GM19397 (cell line): Measurements from ENCODE around the gene CASP9.
"Not testable (repeated sequence)": the region's sequence is repeated elsewhere in the genome, so short reads cannot be mapped to it uniquely, and the experiment has no call there.

Experiments used
- ATAC-seq: cut with Tn5 transposase; IDR thresholded peaks from one replicate; pipeline ENCODE4 v1.9.1; 2021; ENCODE audit warnings: mild to moderate bottlenecking, moderate library complexity; ENCODE audit not compliant: unreplicated experiment

CASP9 gene

DNA sequence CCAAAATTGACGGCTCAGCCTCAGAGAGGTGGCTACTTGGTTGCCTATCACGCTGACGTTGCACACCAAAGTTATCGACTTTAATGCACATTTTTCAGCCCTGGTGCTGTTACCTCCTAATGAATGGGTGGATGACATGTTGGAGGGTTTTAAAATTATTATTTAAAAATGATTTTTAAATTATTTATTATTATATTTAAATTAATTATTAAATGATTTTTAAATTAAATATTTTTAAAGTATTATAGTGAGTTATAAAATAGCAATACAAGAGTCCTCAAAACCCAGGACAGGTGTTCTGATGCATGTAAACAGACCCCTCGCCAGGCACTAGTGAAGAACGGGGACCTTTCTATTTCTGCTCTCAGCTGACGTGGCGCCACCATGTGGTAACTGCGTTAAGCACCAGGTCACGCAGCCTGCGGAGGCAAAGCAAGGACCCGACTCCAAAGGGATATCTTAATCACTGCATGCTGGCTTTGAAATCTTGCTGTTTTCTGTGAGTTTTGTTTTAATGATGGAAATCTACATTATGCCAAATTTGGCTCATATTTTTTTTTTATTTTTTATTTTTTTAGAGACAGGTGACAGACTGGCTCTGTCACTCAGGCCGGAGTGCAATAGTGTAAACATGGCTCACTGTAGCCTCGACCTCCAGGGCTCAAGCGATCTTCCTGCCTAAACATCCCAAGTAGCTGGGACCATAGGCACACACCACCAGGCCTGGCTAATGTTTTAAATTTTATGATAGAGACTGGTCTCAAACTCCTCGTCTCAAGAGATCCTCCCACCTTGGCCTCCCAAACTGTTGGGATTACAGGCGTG is 22.6 kb downstream of the CASP9 start:
- ATAC-seq = no peak

DNA sequence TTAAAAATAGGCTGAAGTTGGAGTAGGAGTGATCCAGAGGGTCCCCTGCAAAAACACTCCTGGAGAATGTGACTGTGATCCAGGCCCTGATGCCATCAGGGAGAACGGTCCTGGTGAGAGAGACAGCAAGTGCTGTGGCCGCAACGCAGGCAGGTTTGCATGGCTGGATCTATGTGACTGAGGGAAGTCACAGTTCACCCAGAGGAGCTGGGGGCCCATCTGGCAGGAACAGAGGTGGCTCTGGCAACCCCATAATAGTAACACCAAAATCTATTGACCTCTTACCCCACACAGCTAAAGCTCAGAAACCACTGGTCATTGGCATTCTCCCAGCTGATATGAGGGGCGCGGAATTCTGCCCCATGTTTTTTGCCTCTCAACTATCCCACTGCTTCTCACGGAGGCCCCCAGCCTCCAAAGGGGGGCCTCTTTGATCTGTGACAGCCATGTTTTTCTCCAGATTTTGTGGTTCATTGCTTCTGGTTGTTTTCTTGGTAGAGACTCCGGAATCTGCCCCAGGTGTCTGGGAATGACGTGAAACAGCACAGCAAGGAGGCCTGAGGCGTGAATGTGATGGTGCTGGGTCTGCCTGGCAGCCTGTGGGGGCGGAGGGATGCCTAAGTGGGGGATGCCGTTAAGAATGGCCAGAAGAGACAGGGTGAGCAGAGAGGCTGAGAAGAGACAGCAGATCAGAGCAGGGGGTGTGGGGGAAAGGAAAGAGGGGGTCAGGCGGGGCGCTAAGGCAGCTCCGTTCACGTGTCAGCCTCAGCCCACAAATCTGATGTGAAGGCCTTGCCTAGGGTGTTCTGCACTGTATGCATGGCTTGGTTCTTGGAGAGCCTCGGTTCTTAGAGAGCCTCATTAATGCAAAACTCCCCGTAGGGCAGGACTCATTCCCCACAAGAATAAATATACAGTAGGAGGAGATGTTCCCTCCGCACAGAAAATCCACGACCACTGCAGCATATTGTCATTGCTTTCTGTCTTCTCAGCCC is 23.5 kb downstream of the CASP9 start:
- ATAC-seq = no peak

DNA sequence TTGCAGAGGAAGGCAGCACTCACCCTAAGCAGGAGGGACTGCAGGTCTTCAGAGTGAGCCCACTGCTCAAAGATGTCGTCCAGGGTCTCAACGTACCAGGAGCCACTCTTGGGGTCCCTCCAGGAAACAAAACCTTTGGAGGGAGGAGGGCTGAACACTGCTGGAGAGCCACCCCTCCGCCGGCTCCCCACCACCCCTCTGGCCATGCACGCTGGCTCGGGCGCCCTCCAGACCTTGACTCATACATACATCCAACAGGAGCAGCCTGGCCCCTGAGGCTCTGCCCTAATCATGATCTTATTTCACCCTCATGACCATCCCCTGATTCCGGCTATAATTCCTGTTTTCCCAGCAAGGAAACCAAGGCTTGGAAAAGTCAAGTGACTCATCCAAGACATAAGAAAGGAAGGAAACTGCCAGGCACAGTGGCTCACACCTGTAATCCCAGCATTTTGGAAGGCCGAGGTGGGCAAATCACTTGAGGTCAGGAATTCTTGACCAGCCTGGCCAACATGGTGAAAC is 30.1 kb downstream of the CASP9 start:
- ATAC-seq = no peak

DNA sequence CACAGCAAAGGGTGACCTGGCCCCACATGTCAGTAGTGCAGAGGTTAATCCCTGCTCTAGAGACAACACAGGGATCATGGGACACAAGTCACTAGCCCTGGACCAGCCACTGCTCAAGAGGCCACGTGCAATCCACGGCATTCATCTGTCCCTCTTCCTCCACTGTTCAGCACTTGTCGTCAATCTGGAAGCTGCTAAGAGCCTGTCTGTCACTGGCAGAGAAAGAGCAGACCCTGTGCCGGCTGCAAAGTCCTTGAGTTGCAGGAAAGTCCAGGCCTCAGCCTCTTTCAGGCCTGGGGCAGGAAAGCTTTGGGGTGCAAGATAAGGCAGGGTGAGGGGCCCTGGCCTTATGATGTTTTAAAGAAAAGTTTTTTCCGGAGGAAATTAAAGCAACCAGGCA is 31.4 kb downstream of the CASP9 start:
- ATAC-seq = no peak

DNA sequence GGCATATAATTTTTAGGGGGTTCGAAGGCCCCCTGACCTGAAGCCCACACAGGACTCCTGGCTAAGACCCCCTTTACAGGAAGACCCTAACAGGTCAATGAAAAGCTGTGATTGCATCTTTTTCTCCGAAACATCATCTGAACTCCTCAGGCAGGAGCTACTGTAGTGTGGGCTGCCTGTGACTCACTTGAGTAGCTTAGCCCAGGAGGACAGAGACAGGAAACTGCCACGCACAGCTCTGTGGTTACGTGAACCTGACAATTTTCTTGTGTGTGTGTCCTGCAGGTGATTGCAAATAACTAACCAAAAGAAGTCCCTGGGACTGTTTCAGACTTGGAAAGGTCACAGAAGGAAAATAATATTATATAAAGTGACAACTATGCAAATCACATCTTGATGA is 33.0 kb downstream of the CASP9 start:
- ATAC-seq = not testable (repeated sequence)

DNA sequence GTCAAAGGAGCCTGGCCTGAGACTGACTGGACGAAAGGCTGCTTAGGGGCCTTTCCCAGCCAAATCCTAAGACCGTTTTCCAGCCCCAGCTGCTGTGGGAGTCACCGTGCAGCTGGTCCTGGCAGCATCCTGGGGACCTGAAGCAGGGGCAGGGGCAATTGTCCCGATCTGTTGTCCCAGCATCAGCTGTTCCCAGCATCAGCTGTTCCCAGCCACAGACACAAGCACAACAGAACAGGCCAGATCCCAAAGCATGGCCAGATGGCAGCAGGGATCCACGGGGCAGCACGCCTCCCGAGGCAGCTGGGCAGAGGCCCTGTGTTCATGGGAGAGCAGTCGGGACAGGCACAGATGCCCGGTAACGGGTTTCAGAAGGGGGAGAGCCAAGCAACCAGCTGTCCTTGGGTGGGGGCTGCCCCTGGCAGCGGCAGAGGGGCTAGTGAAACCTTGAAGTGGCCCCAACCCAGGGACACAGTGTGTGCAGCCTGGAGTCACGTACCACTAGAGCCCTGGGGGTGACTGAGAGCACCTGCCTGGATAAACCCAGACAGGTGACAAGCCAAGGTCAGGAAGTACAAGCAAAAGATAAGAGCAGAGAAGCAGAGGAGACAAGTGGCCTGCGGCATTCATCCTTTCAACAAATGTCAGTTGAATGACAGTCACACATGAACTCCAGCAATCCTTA is 34.8 kb downstream of the CASP9 start:
- no peak for ATAC-seq

DNA sequence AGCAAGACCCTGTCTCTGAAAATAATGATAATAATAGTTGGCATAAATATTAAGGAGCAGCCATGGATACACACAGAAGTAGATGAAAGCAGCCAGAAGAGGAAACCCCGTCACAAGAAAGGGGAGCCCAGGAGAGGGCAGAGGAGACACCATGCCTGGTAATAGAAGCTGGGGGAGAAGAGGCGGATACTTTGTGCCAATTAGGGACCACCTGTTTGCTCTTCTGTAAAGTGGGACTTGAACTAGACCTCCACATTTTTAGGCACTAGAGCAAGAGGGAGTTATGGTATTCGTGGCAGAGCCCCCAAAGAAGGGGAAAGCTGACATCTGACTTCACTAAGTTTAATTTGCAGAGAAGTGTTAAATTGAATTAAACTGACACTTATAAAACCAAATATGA is 35.6 kb downstream of the CASP9 start:
- no peak for ATAC-seq

DNA sequence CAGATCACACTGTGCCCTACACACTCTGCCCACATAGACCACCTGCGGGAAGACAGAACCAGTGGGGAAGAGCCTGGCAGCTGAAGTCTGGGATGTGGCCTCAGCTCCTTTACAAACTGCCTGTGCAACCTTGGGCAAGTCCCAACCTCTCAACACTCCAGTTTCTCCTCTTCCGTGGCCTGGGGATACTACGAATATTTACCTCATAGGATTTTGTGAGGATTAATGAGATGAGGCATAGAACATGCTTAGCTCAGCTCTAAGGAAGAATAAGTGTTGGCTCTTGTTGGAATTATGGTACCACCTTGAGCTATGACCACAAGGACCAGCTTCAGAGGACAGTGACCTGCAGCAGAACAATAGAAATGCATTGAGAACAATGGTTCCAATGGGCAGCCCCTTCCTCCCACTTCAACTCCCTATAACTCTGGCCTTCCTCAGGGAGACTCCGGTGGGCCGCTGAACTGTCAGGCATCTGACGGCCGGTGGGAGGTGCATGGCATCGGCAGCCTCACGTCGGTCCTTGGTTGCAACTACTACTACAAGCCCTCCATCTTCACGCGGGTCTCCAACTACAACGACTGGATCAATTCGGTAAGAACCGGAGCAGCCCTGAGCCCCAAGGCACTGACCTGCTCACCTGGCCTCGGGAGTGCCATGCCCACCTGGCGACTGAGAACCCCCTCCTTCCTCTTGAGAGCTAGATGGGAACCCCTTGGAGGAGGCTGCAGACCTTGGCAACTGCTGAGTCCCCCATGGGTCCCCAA is 37.0 kb downstream of the CASP9 start:
- ATAC-seq = not testable (repeated sequence)

DNA sequence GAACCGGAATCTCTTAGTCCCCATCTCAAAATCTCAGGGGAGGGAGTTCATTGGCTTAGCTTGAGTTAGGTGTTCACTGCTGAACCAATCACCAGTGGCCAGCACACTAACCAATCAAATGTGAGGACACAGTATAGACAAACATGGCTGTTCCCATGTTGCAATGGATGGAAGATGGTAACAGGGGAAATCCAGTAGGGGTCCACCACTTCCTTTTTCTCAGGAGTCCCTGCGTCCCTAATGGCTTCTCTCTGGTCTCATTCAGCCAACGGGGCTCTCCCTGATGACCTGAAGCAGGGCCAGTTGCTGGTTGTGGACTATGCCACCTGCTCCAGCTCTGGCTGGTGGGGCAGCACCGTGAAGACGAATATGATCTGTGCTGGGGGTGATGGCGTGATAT is 38.4 kb downstream of the CASP9 start:
- ATAC-seq = no peak

DNA sequence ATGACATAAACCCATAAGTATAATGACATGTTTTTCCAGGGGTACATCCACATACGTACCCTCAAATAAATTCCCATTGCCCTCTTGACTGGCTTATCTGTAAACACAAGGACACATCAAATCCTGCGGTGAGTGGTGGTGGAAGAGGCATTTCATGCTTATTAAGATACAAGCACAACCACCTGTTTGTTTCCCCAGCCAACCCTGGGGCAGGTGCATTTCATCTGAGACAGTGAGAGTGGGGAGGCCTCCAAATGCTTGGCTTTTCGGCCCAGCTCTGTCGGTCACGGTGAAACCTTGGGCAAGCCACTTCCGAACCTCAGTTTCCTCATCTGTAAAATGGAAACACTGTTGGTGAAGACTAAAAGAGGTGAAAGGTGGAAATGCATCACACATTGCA is 39.6 kb downstream of the CASP9 start:
- ATAC-seq = not testable (repeated sequence)

DNA sequence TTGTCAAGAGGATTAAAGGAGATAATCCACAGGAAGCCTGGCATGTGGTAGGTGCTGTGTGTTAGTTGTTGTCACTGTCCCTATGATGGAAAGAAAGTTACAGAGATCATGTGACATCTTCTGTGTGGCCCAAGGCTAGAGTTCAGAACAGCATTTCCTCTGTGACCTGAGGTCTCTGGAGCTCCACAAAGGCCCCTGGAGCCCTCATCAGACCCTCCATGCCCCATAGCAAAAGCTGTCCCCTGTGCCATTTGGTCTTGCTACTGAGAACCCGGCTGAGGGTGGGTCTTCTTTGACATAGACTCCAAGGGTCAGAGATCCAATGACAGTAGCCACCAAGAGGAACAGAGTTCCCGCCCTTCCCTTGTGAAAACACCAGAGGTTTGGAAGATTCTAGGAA is 40.0 kb downstream of the CASP9 start:
- ATAC-seq = no peak

DNA sequence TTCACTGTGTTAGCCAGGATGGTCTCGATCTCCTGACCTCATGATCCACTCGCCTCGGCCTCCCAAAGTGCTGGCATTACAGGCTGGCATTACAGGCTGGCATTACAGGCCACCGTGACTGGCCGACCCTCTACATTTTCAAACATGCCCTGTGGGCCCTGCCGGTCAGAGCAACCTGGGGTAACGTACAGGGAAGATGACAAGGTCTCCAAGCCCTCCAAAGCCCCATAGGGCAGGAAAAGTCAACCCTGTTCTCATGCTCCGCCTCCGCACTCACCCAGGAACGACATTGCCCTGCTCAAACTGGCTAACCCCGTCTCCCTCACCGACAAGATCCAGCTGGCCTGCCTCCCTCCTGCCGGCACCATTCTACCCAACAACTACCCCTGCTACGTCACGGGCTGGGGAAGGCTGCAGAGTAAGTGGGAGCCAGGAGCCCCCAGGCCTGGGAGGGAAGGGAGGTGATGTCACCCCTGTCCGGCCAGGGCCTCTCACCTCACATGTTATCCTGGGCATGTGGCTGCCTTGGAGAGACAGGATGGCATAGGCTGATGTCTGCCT is 41.0 kb downstream of the CASP9 start:
- ATAC-seq = not testable (repeated sequence)

DNA sequence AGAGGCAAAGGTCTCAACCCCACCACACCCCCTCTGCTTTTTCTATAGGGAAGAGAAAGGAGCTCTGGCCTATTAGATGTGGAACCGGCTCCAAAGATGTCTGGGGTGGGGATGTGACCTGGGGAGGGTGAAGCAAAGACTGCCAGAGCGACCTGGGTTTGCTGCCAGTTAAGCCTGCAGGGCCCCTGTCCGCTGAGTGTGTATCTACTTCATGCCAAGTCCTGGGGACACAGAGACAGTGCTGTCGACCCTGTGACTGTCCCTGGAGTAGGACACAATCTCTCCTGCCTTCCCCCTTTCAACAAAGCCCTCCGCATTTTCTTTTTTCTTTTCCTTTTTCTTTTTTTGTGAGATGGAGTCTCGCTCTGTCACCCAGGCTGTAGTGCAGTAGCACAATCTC is 41.6 kb downstream of the CASP9 start:
- not testable (repeated sequence) for ATAC-seq

DNA sequence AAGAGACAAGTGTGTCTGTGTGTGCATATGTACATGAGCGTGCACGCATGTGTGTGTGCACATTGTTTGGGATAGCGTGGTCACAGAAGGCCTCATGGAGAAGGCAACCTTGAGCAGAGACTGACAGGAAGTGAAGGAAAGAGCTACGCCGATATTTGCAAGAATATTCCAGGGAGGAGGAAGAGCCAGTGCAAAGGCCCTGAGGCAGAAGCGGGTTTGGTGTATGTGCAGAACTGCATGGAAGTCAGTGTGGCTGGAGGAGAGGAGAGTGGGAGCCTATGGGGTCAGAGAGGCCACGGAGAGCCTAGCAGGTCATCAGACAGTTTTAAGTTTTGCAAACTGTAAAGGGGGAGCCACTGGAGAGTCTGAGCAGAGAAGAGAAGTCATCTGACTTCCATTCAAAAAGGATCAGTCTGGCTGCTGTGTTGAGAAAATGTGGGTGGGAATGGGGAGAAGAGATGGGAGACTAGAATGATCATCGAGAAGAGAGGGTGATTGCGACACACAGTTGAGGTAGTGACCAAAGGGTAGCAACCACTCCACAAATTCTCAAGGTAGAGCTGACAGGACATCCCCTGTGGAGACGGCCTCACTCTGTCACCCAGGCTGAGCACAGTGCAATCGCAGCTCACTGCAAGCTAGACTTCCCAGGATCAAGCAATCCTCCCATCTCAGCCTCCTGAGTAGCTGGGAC is 44.2 kb downstream of the CASP9 start:
- ATAC-seq = no peak

DNA sequence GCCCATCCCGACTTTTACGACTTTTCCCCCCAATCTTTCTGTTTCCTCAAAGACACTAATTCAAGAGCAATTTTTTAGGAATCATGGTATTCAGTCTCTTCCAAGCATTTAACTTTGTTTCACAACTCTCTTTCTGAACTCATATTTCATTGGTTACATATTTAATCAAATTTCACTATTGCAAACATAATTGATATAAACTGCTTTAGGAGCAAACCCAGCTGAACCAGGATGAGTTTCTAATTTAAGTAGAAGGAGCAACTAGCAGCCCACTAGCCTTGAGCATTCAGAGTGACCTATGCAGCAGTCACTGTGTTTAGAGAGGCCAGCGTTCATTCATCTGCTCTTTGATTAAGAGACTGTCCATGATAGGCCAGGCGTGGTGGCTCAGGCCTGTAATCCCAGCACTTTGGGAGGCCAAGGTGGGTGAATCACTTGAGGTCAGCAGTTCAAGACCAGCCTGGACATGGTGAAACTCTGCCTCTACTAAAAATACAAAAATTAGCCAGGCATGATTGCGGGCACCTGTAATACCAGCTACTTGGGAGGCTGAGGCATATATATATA is 46.3 kb downstream of the CASP9 start:
- no peak for ATAC-seq

DNA sequence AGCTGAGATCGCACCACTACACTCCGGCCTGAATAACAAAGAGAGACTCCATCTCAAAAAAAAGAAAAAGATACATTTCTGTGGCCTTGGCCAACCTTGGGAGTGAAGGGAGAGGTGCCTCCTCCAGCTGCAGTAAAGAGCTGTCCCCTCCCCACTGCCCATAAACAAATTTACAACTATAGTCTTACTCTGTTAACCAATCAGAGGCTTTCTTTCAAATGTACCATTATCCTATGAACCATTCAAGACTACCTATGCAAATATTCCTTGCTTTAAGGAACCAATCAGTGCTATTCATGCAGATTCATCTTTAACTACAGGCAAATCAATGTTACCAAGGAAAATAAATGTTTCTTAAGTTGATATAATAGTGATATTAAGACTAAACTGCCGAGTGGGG is 47.1 kb downstream of the CASP9 start:
- no peak for ATAC-seq

DNA sequence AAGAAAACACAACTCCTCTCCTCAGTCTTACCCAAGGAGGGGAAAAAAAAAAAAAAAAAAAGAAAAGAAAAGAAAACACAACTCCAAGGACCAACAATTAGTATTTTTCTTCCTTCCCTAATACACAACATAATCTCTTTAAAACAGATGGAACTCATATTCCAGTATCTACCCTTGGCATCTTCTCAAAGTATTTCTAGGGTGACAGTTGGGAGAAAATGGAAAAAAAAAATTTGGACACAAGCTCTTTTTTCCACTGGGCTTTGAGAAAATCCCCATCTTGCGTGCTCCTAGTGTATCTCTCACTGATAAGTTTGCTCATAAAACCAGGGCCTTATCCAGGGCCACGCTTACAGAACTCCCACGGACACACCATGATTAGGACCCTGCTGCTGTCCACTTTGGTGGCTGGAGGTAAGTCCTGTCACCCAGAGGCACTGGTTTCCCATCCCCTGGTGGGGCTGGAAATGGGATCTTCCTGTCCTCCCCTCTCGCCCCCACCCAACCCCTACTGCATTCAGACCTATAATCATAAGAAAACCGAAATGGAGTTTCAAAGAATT is 48.2 kb downstream of the CASP9 start, which contains the start of gene CELA2B:
TSS of gene CELA2B (plus strand) at position 353 of the 563 bp plus-strand sequence. CDS start at position 375, 22 bp downstream.
- no peak for ATAC-seq

DNA sequence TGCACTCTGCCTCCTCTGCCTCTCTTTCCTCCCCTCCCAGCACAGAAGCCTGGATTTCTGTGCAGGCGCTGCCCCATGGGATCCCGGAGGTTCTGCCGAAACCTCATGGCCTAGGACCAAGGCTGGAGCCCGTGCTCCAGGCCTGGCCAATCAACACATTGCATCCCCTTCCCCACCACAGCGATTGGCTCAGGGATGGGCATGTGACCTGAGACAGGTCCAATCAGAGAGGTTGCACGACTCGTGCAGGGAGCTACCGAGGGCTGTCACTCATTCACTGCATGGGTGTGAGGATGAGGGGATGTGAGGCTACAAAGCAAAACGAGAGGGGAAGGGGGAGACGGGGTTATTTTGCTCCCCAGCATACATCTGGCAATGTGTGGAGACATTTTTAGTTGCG is 51.4 kb downstream of the CASP9 start:
- no peak for ATAC-seq

DNA sequence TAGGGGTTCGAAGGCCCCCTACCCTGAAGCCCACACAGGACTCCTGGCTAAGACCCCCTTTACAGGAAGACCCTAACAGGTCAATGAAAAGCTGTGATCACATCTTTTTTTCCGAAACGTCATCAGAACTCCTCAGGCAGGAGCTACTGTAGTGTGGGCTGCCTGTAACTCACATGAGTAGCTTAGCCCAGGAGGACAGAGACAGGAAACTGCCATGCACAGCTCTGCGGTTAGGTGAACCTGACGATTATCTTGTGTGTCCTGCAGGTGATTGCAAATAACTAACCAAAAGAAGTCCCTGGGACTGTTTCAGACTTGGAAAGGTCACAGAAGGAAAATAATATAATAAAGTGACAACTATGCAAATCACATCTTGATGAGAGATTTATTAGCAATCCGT is 52.3 kb downstream of the CASP9 start:
- not testable (repeated sequence) for ATAC-seq
